IPS-18c (cell line): ENCODE measurements around the gene HMGA1.

Experiments used
- H3K4me3 ChIP-seq: 2 replicates; pipeline ENCODE4 v1.7.0; 2013; ENCODE audit warnings: low read depth, mild to moderate bottlenecking, low read length, moderate library complexity; ENCODE audit not compliant: insufficient read depth
- H3K9me3 ChIP-seq: one replicate; pipeline ENCODE4 v1.6.1; 2013; ENCODE audit warnings: mild to moderate bottlenecking, low read length, moderate library complexity; ENCODE audit not compliant: control insufficient read depth, insufficient read depth

Gene HMGA1

GRCh38 chr6:34213772-34214171 is 22.9 kb upstream of the HMGA1 start:
- no peak overlapping the region for H3K4me3 ChIP-seq
- H3K9me3 ChIP-seq = no peaks in the 10 kb centered on the region

DNA sequence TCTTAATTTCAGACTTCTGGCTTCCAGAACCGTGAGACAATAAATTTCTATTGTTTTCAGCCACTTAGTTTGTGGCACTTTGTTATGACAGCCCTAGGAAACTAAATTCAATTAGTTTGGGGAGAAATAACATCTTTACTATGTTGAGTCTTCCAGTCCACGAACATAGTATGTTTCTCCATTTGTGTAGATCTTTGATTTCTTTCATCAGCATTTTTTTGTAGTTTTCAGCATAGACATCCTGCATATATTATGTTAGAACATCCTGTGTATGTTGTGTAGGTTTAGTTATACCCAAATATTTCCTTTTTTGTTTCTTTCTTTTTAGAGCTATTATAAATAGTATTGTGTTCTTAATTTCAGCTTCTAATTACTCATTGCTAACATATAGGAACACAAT is 18.0 kb upstream of the HMGA1 start:
- Histone ChIP-seq H3K4me3 (no peak overlapping the region), H3K9me3 (no peaks in the 10 kb centered on the region)

- no peaks in the 10 kb centered on the region for H3K9me3 ChIP-seq
- peak overlapping the region; percentile 51 for H3K4me3 ChIP-seq
Measured at GRCh38 chr6:34223381-34223955, 13.2 kb upstream of the HMGA1 start.

DNA sequence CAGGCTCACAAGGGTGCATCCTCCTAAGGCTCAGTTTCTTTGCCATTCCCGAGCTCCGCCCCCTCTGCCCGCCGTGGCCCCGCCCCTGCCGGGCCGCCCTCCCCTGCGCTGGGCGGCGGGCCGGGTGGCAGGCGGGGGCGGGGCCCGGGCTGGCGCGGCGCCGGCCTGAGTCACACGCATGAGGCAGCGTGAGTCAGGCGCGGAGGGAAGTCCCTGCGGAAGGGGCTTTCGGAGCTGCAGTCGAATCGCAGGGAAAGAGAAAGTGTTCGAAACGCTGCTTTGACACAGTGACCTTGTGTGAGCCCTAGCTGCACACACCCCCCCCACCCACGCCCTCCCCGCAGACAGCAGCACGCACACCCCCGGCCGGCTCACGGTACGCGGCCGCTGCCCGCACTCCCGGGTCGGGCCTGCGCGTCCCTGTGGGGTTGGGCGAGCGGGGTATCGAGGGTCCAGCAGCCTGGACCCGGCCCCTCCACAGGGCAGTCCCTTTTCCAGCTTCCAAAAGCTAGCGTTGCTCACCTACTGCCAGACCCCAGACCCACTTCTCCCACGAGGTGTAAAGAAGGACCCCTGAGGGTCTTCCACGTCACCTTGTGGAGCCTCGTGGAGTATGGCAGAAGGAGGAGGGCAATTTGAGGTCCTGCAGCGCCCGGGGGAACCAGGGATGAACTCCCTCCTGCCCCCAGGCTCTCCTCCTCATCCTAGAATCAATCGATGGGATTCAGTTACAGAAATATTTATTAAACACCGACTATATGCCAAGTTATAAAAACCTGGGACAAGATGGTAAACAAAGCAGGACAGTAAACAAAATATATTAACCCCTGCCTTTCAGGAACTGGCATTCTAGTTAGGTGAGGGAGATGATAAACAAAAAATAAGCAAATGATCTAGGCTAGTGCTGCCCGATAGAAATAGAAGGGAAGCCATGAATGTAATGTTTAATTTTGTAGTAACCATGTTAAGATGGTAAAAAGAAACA is 12.4 kb upstream of the HMGA1 start:
- Histone ChIP-seq H3K9me3 (no peaks in the 10 kb centered on the region), H3K4me3 (peak overlapping the region; percentile 57)

- Histone ChIP-seq H3K4me3 (no peak overlapping the region), H3K9me3 (no peaks in the 10 kb centered on the region)
Measured at GRCh38 chr6:34225551-34225950, 11.1 kb upstream of the HMGA1 start.

- no peaks in the 10 kb centered on the region for H3K9me3 ChIP-seq
- no peak overlapping the region for H3K4me3 ChIP-seq
Measured at GRCh38 chr6:34226066-34226465, 10.6 kb upstream of the HMGA1 start.

GRCh38 chr6:34226731-34227586 is 9.7 kb upstream of the HMGA1 start:
- Histone ChIP-seq H3K4me3 (peak overlapping the region; percentile 28; the same call in 1 of the 2 replicates), H3K9me3 (no peaks in the 10 kb centered on the region)

DNA sequence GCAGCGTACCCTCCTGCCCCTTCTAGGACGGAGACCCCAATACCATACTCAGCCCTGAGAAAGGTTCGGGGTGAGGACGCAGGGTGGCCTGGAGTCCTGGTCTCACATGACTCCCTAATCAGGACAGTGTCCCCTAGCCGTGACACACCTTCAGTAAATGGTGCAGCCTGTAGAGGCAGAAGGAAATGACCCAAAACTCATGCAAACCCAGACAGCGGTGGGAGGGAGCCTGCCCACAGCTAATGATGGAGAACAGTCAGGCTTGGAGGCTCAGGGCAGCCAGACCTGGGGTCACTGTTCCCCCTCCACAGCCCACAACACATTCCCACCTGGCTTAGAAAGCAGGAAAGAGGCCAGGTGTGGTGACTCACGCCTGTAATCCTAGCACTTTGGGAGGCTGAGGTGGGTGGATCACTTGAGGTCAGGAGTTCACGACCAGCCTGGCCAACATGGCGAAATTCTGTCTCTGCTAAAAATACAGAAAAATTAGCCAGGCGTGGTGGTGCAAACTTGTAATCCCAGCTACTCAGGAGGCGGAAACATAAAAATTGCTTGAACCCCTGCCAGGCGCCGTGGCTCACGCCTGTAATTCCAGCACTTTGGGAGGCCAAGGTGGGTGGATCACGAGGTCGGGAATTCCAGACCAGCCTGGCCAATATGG is 8.8 kb upstream of the HMGA1 start:
- Histone ChIP-seq H3K9me3 (no peaks in the 10 kb centered on the region), H3K4me3 (no peak overlapping the region)

- Histone ChIP-seq H3K4me3 (no peak overlapping the region), H3K9me3 (no peaks in the 10 kb centered on the region)
Measured at GRCh38 chr6:34229877-34230276, 6.8 kb upstream of the HMGA1 start.

- Histone ChIP-seq H3K9me3 (no peaks in the 10 kb centered on the region), H3K4me3 (no peak overlapping the region)
Measured at GRCh38 chr6:34230653-34231371, 5.9 kb upstream of the HMGA1 start.

DNA sequence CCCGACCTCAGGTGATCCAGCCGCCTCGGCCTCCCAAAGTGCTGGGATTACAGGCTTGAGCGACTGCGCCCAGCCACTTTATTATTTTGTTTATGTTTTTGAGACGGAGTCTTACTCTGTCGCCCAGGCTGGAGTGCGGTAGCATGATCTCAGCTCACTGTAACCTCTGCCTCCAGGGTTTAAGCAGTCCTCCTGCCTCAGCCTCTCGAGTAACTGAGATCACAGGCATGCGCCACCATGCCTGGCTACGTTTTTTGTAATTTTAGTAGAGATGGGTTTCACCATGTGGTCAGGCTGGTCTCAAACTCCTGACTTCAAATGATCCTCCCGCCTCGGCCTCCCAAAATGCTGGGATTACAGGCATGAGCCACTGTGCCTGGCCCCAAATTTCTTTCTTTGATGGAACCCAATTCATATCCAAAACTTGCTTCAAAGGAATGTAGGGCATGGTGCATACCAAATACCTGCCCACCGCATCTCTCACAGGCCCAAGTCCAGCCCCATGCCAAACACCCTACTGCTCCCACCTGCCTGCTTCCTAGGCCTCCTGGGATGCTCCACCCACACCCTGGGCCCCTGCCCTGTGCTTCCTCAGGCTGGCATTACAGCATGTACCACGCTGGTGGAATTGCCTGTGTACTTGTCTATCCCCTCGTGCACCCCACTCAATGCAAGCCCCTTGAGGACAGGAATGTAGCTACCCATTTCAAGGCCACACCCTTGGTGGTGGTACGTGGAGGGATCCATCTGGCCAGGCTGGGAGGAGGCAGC is 4.9 kb upstream of the HMGA1 start:
- Histone ChIP-seq H3K9me3 (no peaks in the 10 kb centered on the region), H3K4me3 (no peak overlapping the region)

GRCh38 chr6:34232901-34233300 is 3.8 kb upstream of the HMGA1 start:
- no peaks in the 10 kb centered on the region for H3K9me3 ChIP-seq
- H3K4me3 ChIP-seq = no peak overlapping the region

DNA sequence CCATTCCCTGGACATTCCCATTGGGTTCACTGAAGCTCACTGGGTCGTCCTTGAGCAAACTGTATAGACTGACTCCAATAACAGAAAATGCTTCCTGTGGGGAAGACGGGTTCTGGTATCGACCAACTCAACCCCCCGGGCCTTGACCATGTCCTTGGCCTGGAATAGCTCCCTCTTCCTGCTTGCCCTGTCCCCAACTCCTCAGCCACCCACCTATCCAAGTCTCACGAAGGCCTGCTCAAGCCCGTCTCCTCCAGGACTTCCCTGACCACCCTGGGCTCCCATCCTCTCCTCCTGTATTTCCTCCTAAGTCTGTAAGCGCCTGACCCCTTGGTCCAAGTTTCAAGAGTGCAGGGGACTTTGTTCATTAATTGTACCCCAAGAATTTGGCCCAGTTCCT is 2.8 kb upstream of the HMGA1 start:
- Histone ChIP-seq H3K4me3 (no peak overlapping the region), H3K9me3 (no peaks in the 10 kb centered on the region)

DNA sequence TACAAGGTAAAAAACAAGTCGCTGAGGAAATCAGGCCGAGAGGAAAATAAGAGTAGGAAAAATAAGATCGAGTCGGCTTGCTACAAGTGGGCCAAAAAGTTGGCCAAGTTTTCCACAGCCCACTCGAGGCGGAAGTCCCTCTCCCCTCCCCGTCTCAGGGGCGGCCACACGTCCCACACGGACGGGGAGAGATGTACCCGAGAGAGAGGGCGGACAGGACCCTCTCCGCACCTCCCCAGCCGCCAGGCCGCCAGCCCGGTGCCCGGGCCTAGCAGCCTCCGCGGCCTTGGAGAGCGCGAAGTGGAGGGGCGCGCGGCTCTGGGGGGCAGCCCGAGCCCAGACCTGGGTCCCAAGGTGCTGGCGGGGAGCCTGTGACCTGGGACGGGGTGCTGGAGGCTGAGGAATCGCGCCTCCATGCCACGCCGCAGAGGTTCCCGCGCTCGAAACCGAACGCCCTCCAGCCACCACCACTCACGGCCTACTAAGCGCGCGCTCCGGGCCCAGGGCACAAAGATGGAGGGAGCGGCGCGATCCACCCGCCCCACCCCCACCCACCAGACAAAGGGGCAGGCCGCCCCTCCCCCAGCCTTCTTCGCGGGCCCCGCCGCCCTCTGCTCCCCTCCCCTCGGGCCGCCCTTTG is 1.9 kb upstream of the HMGA1 start:
- H3K9me3 ChIP-seq = no peaks in the 10 kb centered on the region
- H3K4me3 ChIP-seq = peak overlapping the region; percentile 48

- Histone ChIP-seq H3K9me3 (no peaks in the 10 kb centered on the region), H3K4me3 (peak overlapping the region; percentile 84)
Measured at GRCh38 chr6:34235307-34236130, 1.2 kb upstream of the HMGA1 start.
